Activated T-cell treated with anti-CD3 and anti-CD28 coated beads, Interleukin-2, amount 50 U/mL, for 48 hours (primary cell): ENCODE measurements around the gene ZC3H4.

Experiments
- DNase-seq, 2 experiments: peaks; one replicate each; pipeline ENCODE4 v3.0.0-alpha.2; 2020

Gene ZC3H4

DNA sequence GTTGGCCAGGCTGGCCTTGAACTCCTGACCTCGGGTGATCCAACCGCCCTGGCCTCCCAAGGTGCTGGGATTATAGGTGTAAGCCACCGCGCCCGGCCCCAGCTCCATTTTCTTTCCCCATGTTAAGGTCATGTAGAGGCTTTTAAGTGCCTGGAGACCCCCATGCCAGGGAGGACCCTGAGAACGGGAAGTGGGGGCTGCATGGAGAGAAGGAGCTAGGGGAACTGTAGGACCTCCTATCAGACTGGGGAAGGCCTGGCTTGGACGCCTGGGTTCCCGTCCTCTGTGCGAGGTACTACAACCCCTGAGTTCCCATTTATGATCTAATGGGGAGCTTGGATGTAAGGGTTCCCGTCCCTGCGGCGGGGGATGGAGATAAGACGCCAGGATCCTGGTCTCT, 94.7 kb downstream of the ZC3H4 start:
- DNase-seq: no peak
